HEK293 (cell line): ENCODE results near the gene EBI3.

Experiments used
- CTCF ChIA-PET: fragments of 350-600 bp; formaldehyde crosslinking; extraction: SDS; loops from one replicate; lab custom pipeline; 2021; ENCODE audit warnings: antibody characterized with exemption; lab: Yijun Ruan, JAX
- POLR2A ChIA-PET: fragments of 300-600 bp; formaldehyde crosslinking; extraction: SDS; loops from one replicate; lab custom pipeline; 2020; ENCODE audit warnings: antibody characterized with exemption, inconsistent platforms; lab: Yijun Ruan, JAX
- H3K27ac ChIP-seq: fragments of 200-500 bp; sonication (Bioruptor generic); 2 replicates; pipeline ENCODE4 v1.5.1; 2014; ENCODE audit warnings: low read depth, low read length, control low read depth, inconsistent platforms; ENCODE audit errors: extremely low read depth
- H3K36me3 ChIP-seq, 2 experiments: fragments of 200-500 bp in 1 of 2; sonication (Bioruptor generic) in 1 of 2; 1 replicate in 1 of 2; 2 replicates in 1 of 2; pipeline ENCODE4 v1.5.1; 2014 to 2017; ENCODE audit warnings: inconsistent platforms in 2 of 2, low read length in 2 of 2; ENCODE audit not compliant: control insufficient read depth in 2 of 2, insufficient read depth in 1 of 2
- H3K4me1 ChIP-seq: fragments of 200-500 bp; sonication (Bioruptor generic); 2 replicates; pipeline ENCODE4 v1.5.1; 2014; ENCODE audit warnings: mild to moderate bottlenecking, low read length, inconsistent platforms; ENCODE audit not compliant: control insufficient read depth, insufficient read depth
- H3K4me3 ChIP-seq: 2 replicates; pipeline ENCODE4 v1.5.1; 2011; ENCODE audit warnings: low read depth, mild to moderate bottlenecking, control low read depth, low read length, moderate library complexity
- H3K9me3 ChIP-seq: fragments of 200-500 bp; sonication (Bioruptor generic); 2 replicates; pipeline ENCODE4 v1.5.1; 2014; ENCODE audit warnings: low read depth, low read length, inconsistent platforms; ENCODE audit not compliant: control insufficient read depth, insufficient read depth
- KLF7 ChIP-seq: fragments of 450-650 bp; formaldehyde crosslinking; IDR thresholded peaks from 2 replicates; pipeline ENCODE4 v1.5.1; 2016; ENCODE audit warnings: missing biosample characterization, missing genetic modification characterization, borderline replicate concordance
- ZNF133 ChIP-seq: fragments of 450-650 bp; formaldehyde crosslinking; IDR thresholded peaks from 2 replicates; pipeline ENCODE4 v1.5.1; 2016; ENCODE audit warnings: missing biosample characterization, missing genetic modification characterization
- ZNF157 ChIP-seq: fragments of 450-650 bp; formaldehyde crosslinking; IDR thresholded peaks from 2 replicates; pipeline ENCODE4 v1.5.1; 2016; ENCODE audit warnings: missing biosample characterization, missing genetic modification characterization
- ZNF555 ChIP-seq: fragments of 450-650 bp; formaldehyde crosslinking; conservative IDR thresholded peaks from 2 replicates; pipeline ENCODE4 v1.5.1; 2017; ENCODE audit warnings: missing biosample characterization, mild to moderate bottlenecking, missing genetic modification characterization, inconsistent platforms
- ZNF623 ChIP-seq: fragments of 450-650 bp; formaldehyde crosslinking; IDR thresholded peaks from 2 replicates; pipeline ENCODE4 v1.5.1; 2016; ENCODE audit warnings: missing biosample characterization, missing genetic modification characterization
- ZNF626 ChIP-seq: fragments of 450-650 bp; sonication (Bioruptor Pico); formaldehyde crosslinking; IDR thresholded peaks from 2 replicates; pipeline ENCODE4 v1.5.1; 2018; ENCODE audit warnings: missing biosample characterization, missing genetic modification characterization, inconsistent platforms
- ZNF660 ChIP-seq: fragments of 450-650 bp; IDR thresholded peaks from 2 replicates; pipeline ENCODE4 v1.5.1; 2018; ENCODE audit warnings: missing biosample characterization, mild to moderate bottlenecking, missing genetic modification characterization
- ZNF664 ChIP-seq: fragments of 450-650 bp; formaldehyde crosslinking; IDR thresholded peaks from 2 replicates; pipeline ENCODE4 v1.5.1; 2016; ENCODE audit warnings: missing biosample characterization, missing genetic modification characterization
- ZNF747 ChIP-seq: fragments of 450-650 bp; formaldehyde crosslinking; IDR thresholded peaks from 2 replicates; pipeline ENCODE4 v1.5.1; 2016; ENCODE audit warnings: missing biosample characterization, missing genetic modification characterization
- ZNF837 ChIP-seq: fragments of 450-650 bp; formaldehyde crosslinking; IDR thresholded peaks from 2 replicates; pipeline ENCODE4 v1.5.1; 2016; ENCODE audit warnings: missing biosample characterization, missing genetic modification characterization
- ZSCAN16 ChIP-seq: fragments of 450-650 bp; formaldehyde crosslinking; IDR thresholded peaks from 2 replicates; pipeline ENCODE4 v1.5.1; 2016; ENCODE audit warnings: missing biosample characterization, missing genetic modification characterization
- TF ChIP-seq, protein P1 (sequence below): fragments of 450-650 bp; formaldehyde crosslinking; IDR thresholded peaks from 2 replicates; pipeline ENCODE4 v1.5.1; 2016; ENCODE audit warnings: missing biosample characterization, missing genetic modification characterization
- TF ChIP-seq, protein P2 (sequence below): fragments of 450-650 bp; formaldehyde crosslinking; IDR thresholded peaks from 2 replicates; pipeline ENCODE4 v1.5.1; 2016; ENCODE audit warnings: missing biosample characterization, missing genetic modification characterization, borderline replicate concordance
- TF ChIP-seq, protein P3 (sequence below): fragments of 450-650 bp; formaldehyde crosslinking; conservative IDR thresholded peaks from 2 replicates; pipeline ENCODE4 v1.5.1; 2016; ENCODE audit warnings: low read depth, missing biosample characterization, missing genetic modification characterization
- TF ChIP-seq, protein P4 (sequence below): fragments of 450-650 bp; formaldehyde crosslinking; IDR thresholded peaks from 2 replicates; pipeline ENCODE4 v1.5.1; 2016; ENCODE audit warnings: missing biosample characterization, missing genetic modification characterization

EBI3 gene

DNA sequence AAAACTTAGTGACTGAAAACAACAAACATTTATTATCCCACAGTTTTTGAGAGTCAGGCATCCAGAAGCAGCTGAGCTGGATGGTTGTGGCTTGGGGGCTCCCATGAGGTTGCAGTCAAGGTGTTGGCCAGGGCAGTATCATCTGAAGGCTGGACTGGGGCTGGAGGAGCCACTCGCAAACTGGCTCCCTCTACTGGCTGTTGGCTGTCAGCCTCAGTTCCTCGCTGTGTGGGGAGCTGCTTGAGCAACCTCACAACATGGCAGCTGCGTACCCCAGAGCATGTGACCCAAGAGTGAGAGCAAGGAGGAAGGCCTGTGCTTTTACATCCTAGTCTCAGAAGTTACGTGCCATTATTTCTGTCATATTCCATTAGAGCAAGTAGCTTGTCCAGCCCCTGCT, 27.2 kb downstream of the EBI3 start:
- TF ChIP-seq ZNF660 (tag by site-specific recombination) = no peak
- TF ChIP-seq, protein P1, sequence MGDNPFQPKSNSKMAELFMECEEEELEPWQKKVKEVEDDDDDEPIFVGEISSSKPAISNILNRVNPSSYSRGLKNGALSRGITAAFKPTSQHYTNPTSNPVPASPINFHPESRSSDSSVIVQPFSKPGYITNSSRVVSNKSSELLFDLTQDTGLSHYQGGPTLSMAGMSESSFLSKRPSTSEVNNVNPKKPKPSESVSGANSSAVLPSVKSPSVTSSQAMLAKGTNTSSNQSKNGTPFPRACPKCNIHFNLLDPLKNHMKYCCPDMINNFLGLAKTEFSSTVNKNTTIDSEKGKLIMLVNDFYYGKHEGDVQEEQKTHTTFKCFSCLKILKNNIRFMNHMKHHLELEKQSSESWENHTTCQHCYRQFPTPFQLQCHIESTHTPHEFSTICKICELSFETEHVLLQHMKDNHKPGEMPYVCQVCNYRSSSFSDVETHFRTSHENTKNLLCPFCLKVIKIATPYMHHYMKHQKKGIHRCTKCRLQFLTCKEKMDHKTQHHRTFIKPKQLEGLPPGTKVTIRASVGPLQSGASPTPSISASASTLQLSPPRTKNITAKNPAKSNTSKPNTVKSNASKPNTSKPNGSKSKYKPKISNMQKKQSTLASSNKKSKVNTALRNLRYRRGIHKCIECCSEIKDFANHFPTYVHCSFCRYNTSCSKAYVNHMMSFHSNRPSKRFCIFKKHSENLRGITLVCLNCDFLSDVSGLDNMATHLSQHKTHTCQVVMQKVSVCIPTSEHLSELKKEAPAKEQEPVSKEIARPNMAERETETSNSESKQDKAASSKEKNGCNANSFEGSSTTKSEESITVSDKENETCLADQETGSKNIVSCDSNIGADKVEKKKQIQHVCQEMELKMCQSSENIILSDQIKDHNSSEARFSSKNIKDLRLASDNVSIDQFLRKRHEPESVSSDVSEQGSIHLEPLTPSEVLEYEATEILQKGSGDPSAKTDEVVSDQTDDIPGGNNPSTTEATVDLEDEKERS (tag by site-specific recombination) = peak; percentile 38; the same call in 1 of the 2 replicates
- TF ChIP-seq ZNF133 (tag by site-specific recombination) = no peak
- TF ChIP-seq ZNF837 (tag by site-specific recombination) = no peak
- TF ChIP-seq ZSCAN16 (tag by site-specific recombination) = no peak
- TF ChIP-seq, protein P2, sequence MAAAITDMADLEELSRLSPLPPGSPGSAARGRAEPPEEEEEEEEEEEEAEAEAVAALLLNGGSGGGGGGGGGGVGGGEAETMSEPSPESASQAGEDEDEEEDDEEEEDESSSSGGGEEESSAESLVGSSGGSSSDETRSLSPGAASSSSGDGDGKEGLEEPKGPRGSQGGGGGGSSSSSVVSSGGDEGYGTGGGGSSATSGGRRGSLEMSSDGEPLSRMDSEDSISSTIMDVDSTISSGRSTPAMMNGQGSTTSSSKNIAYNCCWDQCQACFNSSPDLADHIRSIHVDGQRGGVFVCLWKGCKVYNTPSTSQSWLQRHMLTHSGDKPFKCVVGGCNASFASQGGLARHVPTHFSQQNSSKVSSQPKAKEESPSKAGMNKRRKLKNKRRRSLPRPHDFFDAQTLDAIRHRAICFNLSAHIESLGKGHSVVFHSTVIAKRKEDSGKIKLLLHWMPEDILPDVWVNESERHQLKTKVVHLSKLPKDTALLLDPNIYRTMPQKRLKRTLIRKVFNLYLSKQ = no peak

DNA sequence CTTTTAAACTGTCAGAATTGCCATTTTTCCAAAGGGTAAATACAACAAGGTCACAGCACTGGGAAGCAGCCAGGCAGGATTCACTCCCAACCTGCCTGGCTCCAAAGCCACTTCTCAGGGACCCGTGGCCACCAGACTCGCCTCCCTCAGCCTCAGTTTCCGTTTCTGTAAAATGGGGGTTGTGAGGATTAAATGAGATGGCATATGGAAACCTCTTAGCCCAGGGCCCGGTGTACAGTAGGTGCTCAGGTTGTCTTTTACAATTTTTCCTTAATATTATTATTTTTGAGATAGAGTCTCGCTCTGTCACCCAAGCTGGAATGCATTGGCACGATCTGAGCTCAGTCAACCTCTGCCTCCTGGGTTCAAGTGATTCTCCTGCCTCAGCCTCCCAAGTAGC, 27.7 kb downstream of the EBI3 start:
- H3K4me1 ChIP-seq = no peaks in the 10 kb centered on the region
- TF ChIP-seq KLF7 = no peak
- no peak for TF ChIP-seq ZNF157 (tag by site-specific recombination)
- TF ChIP-seq ZNF555 (tag by site-specific recombination) = no peak
- TF ChIP-seq, protein P3, sequence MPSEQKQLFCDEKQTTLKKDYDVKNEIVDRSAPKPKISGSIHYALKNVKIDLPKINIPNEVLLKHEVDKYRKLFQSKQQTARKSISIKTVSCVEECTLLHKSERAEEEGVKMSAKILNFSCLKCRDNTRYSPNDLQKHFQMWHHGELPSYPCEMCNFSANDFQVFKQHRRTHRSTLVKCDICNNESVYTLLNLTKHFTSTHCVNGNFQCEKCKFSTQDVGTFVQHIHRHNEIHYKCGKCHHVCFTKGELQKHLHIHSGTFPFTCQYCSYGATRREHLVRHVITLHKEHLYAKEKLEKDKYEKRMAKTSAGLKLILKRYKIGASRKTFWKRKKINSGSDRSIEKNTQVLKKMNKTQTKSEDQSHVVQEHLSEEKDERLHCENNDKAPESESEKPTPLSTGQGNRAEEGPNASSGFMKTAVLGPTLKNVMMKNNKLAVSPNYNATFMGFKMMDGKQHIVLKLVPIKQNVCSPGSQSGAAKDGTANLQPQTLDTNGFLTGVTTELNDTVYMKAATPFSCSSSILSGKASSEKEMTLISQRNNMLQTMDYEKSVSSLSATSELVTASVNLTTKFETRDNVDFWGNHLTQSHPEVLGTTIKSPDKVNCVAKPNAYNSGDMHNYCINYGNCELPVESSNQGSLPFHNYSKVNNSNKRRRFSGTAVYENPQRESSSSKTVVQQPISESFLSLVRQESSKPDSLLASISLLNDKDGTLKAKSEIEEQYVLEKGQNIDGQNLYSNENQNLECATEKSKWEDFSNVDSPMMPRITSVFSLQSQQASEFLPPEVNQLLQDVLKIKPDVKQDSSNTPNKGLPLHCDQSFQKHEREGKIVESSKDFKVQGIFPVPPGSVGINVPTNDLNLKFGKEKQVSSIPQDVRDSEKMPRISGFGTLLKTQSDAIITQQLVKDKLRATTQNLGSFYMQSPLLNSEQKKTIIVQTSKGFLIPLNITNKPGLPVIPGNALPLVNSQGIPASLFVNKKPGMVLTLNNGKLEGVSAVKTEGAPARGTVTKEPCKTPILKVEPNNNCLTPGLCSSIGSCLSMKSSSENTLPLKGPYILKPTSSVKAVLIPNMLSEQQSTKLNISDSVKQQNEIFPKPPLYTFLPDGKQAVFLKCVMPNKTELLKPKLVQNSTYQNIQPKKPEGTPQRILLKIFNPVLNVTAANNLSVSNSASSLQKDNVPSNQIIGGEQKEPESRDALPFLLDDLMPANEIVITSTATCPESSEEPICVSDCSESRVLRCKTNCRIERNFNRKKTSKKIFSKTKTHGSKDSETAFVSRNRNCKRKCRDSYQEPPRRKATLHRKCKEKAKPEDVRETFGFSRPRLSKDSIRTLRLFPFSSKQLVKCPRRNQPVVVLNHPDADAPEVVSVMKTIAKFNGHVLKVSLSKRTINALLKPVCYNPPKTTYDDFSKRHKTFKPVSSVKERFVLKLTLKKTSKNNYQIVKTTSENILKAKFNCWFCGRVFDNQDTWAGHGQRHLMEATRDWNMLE (tag by site-specific recombination) = no peak
- TF ChIP-seq ZNF664 (tag by site-specific recombination) = peak; percentile 81
- H3K36me3 ChIP-seq = peaks cover 27 to 71% of the 10 kb centered on the region in 2 experiments; a peak in 2 of 3 replicates
- CTCF ChIA-PET = interaction anchor here (2.7 kb wide), 1 partner anchor 10 kb away, joined by 19 read pairs; no protein-coding TSS in a partner anchor
- no peak overlapping the region for H3K4me3 ChIP-seq
- no peaks in the 10 kb centered on the region for H3K9me3 ChIP-seq
- no peak overlapping the region for H3K27ac ChIP-seq
- POLR2A ChIA-PET = interaction anchor here (0.7 kb wide), 1 partner anchor 8 kb away, joined by 5 read pairs; no protein-coding TSS in a partner anchor

More for the DNA sequence above, 27.2 kb downstream of the EBI3 start:
- no peak overlapping the region for H3K27ac ChIP-seq
- H3K36me3 ChIP-seq = peaks cover 32 to 71% of the 10 kb centered on the region in 2 experiments; a peak in 2 of 3 replicates
- CTCF ChIA-PET = interaction anchor here (2.7 kb wide), 1 partner anchor 10 kb away, joined by 19 read pairs; no protein-coding TSS in a partner anchor
- POLR2A ChIA-PET = no interaction called here
- H3K4me1 ChIP-seq = no peaks in the 10 kb centered on the region
- no peaks in the 10 kb centered on the region for H3K9me3 ChIP-seq
- H3K4me3 ChIP-seq = no peak overlapping the region

DNA sequence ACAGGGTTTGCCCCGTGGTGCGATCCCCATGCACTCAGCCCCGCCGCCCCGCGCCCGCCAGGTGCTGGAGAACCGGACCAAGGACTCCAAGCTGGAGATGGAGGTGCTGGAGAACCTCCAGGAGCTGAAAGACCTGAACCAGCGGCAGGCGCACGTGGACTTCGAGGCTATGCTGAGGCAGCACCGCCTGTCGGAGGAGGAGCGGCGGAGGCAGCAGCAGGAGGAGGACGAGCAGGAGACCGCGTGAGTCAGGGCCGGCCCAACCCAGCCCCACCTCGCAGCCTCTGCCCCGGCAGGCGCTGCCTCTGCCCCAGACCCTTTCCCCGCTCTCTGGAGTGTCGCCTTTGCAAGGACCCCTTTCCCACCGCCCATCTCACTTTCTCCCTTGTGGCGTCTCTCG, 28.9 kb downstream of the EBI3 start:
- POLR2A ChIA-PET = interaction anchor here (0.6 kb wide), 1 partner anchor 415 kb away, joined by 3 read pairs; no protein-coding TSS in a partner anchor
- Histone ChIP-seq H3K27ac (no peak overlapping the region), H3K9me3 (no peaks in the 10 kb centered on the region), H3K4me1 (no peaks in the 10 kb centered on the region), H3K36me3 (peaks cover 24 to 65% of the 10 kb centered on the region in 2 experiments; a peak in 2 of 3 replicates), H3K4me3 (no peak overlapping the region)
- CTCF ChIA-PET = interaction anchor here (1.2 kb wide), 1 partner anchor 9 kb away, joined by 4 read pairs; no protein-coding TSS in a partner anchor
- TF ChIP-seq, protein P4, sequence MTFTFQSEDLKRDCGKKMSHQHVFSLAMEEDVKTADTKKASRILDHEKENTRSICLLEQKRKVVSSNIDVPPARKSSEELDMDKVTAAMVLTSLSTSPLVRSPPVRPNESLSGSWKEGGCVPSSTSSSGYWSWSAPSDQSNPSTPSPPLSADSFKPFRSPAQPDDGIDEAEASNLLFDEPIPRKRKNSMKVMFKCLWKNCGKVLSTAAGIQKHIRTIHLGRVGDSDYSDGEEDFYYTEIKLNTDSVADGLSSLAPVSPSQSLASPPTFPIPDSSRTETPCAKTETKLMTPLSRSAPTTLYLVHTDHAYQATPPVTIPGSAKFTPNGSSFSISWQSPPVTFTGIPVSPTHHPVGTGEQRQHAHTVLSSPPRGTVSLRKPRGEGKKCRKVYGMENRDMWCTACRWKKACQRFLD (tag by site-specific recombination) = no peak
- TF ChIP-seq ZNF747 (no peak), ZNF623 (no peak), ZNF626 (tag by site-specific recombination) (no peak)
